B cell (primary cell): ENCODE measurements around the gene ANGPTL8.

Experiments used
- EZH2 ChIP-seq: IDR thresholded peaks from 2 replicates; pipeline ENCODE4 v1.6.1; 2012; ENCODE audit warnings: borderline replicate concordance, low read depth, mild to moderate bottlenecking, moderate library complexity, low read length; ENCODE audit not compliant: insufficient read depth, poor library complexity, severe bottlenecking
- TF ChIP-seq, protein P1 (sequence below): fragments of 200-600 bp; IDR thresholded peaks from one replicate; pipeline ENCODE4 v1.8.0; 2022; ENCODE audit warnings: antibody characterized with exemption, mild to moderate bottlenecking

DNA sequence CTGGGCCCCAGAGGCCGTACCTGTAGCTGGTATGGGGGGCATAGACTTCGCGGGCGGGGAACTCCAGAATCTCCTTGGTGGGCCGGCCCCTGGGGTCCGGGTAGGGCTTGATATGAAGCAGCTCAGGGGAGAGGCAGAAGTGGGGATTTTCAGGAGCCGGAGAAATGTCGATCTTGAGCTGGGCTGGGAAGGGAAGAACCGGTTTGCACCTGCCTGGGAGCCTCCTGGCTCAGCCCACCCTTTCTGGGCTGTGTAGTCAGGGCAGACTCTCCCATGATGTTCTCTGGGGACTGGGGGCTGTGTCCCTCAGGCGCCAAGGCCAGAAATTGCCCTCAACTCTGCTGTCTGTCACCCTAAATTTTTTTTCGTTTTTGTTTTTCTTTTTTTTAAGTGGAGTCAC lies 2.6 kb downstream of the ANGPTL8 start:
- TF ChIP-seq, protein P1, sequence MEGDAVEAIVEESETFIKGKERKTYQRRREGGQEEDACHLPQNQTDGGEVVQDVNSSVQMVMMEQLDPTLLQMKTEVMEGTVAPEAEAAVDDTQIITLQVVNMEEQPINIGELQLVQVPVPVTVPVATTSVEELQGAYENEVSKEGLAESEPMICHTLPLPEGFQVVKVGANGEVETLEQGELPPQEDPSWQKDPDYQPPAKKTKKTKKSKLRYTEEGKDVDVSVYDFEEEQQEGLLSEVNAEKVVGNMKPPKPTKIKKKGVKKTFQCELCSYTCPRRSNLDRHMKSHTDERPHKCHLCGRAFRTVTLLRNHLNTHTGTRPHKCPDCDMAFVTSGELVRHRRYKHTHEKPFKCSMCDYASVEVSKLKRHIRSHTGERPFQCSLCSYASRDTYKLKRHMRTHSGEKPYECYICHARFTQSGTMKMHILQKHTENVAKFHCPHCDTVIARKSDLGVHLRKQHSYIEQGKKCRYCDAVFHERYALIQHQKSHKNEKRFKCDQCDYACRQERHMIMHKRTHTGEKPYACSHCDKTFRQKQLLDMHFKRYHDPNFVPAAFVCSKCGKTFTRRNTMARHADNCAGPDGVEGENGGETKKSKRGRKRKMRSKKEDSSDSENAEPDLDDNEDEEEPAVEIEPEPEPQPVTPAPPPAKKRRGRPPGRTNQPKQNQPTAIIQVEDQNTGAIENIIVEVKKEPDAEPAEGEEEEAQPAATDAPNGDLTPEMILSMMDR, result no peak
- TF ChIP-seq EZH2, result no peak
